ENCODE data around the gene GPR27.

- TF ChIP-seq EZH2 (IDR thresholded peaks at IDR 0.05; ENCODE audit: low read length, unreplicated experiment) (no peak), CTCF (conservative IDR thresholded peaks at IDR 0.05; ENCODE audit: low read depth, low read length) (no peak)
Observed at GRCh38 chr3:71786217-71786549, 32.5 kb downstream of the GPR27 start.

Measured in PC-3 (cell line).